SK-N-SH treated with all-trans-retinoic acid at 6 μM for 48 hours (cell line): ENCODE data around the gene KIAA0513.

Source experiments
- ARNTL ChIP-seq: fragments of 450-650 bp; formaldehyde crosslinking; IDR thresholded peaks from 2 replicates; pipeline ENCODE4 v1.5.0; 2020; ENCODE audit warnings: low read depth, mild to moderate bottlenecking, moderate library complexity, borderline replicate concordance
- ESRRG ChIP-seq: fragments of 250-450 bp; sonication (Bioruptor Pico); IDR thresholded peaks from 2 replicates; pipeline ENCODE4 v1.6.1; 2021; ENCODE audit warnings: mild to moderate bottlenecking
- OSR1 ChIP-seq: fragments of 250-450 bp; sonication (Bioruptor Pico); IDR thresholded peaks from 2 replicates; pipeline ENCODE4 v1.8.0; 2022; ENCODE audit warnings: moderate library complexity, mild to moderate bottlenecking, inconsistent platforms
- RARB ChIP-seq: fragments of 250-450 bp; sonication (Bioruptor Pico); IDR thresholded peaks from 2 replicates; pipeline ENCODE4 v1.8.0; 2021; ENCODE audit warnings: mild to moderate bottlenecking, moderate library complexity
- SNAI2 ChIP-seq: fragments of 250-450 bp; sonication (Bioruptor Pico); IDR thresholded peaks from 2 replicates; pipeline ENCODE4 v1.5.0; 2020; ENCODE audit warnings: mild to moderate bottlenecking, moderate library complexity
- TOX ChIP-seq: fragments of 250-450 bp; sonication (Bioruptor Pico); IDR thresholded peaks from 2 replicates; pipeline ENCODE4 v1.8.0; 2021; ENCODE audit warnings: mild to moderate bottlenecking, moderate library complexity, borderline replicate concordance
- ZFP30 ChIP-seq: fragments of 450-650 bp; formaldehyde crosslinking; IDR thresholded peaks from 2 replicates; pipeline ENCODE4 v1.5.0; 2022; ENCODE audit warnings: mild to moderate bottlenecking, moderate library complexity
- ZNF565 ChIP-seq: fragments of 450-650 bp; formaldehyde crosslinking; conservative IDR thresholded peaks from 2 replicates; pipeline ENCODE4 v1.5.0; 2020; ENCODE audit warnings: low read depth, mild to moderate bottlenecking, moderate library complexity
- ZNF8 ChIP-seq: fragments of 450-650 bp; formaldehyde crosslinking; IDR thresholded peaks from 2 replicates; pipeline ENCODE4 v1.5.0; 2020; ENCODE audit warnings: mild to moderate bottlenecking, moderate library complexity
- TF ChIP-seq, protein P1 (sequence below): fragments of 250-450 bp; sonication (Bioruptor Pico); IDR thresholded peaks from 2 replicates; pipeline ENCODE4 v1.8.0; 2021; ENCODE audit warnings: low read depth, mild to moderate bottlenecking, moderate library complexity, borderline replicate concordance
- TF ChIP-seq, protein P2 (sequence below): fragments of 250-450 bp; sonication (Bioruptor Pico); IDR thresholded peaks from 2 replicates; pipeline ENCODE4 v1.5.1; 2021; ENCODE audit warnings: mild to moderate bottlenecking, moderate library complexity

DNA sequence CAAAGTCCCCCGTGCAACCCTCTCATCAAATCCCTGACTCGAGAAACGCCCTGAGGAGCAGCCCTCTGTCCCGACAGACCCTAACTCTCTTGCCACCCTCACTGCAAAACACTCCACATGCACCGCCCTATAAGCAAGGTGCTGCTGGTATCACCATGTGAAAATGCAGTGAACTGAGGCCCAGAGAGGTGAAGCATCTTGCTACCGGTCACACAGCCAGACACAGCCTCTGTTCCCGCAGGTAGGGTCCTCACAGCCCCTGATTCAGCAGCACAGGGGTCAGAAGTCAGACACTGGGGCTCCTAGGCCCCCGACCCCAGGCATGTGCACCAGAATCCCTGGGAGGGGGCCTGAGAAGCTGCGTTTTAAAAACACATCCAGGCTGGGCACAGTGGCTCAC lies 83.6 kb downstream of the KIAA0513 start:
- TF ChIP-seq, protein P1, sequence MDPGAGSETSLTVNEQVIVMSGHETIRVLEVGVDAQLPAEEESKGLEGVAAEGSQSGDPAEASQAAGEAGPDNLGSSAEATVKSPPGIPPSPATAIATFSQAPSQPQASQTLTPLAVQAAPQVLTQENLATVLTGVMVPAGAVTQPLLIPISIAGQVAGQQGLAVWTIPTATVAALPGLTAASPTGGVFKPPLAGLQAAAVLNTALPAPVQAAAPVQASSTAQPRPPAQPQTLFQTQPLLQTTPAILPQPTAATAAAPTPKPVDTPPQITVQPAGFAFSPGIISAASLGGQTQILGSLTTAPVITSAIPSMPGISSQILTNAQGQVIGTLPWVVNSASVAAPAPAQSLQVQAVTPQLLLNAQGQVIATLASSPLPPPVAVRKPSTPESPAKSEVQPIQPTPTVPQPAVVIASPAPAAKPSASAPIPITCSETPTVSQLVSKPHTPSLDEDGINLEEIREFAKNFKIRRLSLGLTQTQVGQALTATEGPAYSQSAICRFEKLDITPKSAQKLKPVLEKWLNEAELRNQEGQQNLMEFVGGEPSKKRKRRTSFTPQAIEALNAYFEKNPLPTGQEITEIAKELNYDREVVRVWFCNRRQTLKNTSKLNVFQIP, result no peak
- TF ChIP-seq ESRRG (CRISPR knock-in tag) (no peak), RARB (CRISPR knock-in tag) (no peak), ZNF565 (CRISPR knock-in tag) (no peak), ZFP30 (CRISPR knock-in tag) (no peak), OSR1 (CRISPR knock-in tag) (no peak), ZNF8 (CRISPR knock-in tag) (no peak), TOX (CRISPR knock-in tag) (no peak), SNAI2 (CRISPR knock-in tag) (no peak), ARNTL (no peak)
- TF ChIP-seq, protein P2, sequence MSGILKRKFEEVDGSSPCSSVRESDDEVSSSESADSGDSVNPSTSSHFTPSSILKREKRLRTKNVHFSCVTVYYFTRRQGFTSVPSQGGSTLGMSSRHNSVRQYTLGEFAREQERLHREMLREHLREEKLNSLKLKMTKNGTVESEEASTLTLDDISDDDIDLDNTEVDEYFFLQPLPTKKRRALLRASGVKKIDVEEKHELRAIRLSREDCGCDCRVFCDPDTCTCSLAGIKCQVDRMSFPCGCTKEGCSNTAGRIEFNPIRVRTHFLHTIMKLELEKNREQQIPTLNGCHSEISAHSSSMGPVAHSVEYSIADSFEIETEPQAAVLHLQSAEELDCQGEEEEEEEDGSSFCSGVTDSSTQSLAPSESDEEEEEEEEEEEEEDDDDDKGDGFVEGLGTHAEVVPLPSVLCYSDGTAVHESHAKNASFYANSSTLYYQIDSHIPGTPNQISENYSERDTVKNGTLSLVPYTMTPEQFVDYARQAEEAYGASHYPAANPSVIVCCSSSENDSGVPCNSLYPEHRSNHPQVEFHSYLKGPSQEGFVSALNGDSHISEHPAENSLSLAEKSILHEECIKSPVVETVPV (CRISPR knock-in tag), result no peak
